IMR-90 (cell line): ENCODE measurements around the gene GRM6. TPM values are rescaled to one million over a fixed set of nuclear protein-coding genes. Genes with fewer than 3 reads are reported as not detected.

Experiments used
- ATAC-seq: fragments of 200-7000 bp; cut with Tn5 transposase; 2 replicates; pipeline ENCODE4 v1.9.1; 2020; ENCODE audit warnings: low read depth, mild to moderate bottlenecking, moderate library complexity
- BruUV-seq: library from RNA; stranded (reverse); fragments of 400-500 nt; replicated peaks from 2 replicates; lab custom pipeline; 2021; lab: Mats Ljungman, UMichigan
- CTCF ChIA-PET: fragments of 300-600 bp; formaldehyde crosslinking; extraction: SDS; loops from one replicate; lab custom pipeline; 2021; ENCODE audit warnings: antibody characterized with exemption; lab: Yijun Ruan, JAX
- POLR2A ChIA-PET: fragments of 300-600 bp; sonication (Branson Sonifier 250); formaldehyde crosslinking; loops from one replicate; lab custom pipeline; 2022; ENCODE audit warnings: antibody characterized with exemption; ENCODE audit not compliant: unreplicated experiment; lab: Charles Lee
- DNase-seq: peaks from one replicate; pipeline ENCODE4 v3.0.0; 2013
- H2AFZ ChIP-seq: replicated peaks from 2 replicates; pipeline ENCODE3; 2013; ENCODE audit warnings: low read length, mild to moderate bottlenecking; ENCODE audit not compliant: poor library complexity
- H2AK5ac ChIP-seq: 2 replicates; pipeline ENCODE4 v1.6.1; 2013; ENCODE audit warnings: low read depth, low read length, inconsistent platforms
- H2AK9ac ChIP-seq: replicated peaks from 2 replicates; pipeline ENCODE3; 2013; ENCODE audit warnings: mild to moderate bottlenecking, low read depth, low read length, moderate library complexity; ENCODE audit not compliant: poor library complexity
- H2BK120ac ChIP-seq: 2 replicates; pipeline ENCODE4 v1.6.1; 2013; ENCODE audit warnings: low read depth, low read length, inconsistent platforms
- H2BK15ac ChIP-seq: 3 replicates; pipeline ENCODE4 v1.6.1; 2013; ENCODE audit warnings: low read depth, low read length, inconsistent platforms
- H2BK20ac ChIP-seq: 2 replicates; pipeline ENCODE4 v1.6.1; 2013; ENCODE audit warnings: low read depth, mild to moderate bottlenecking, inconsistent platforms, low read length, moderate library complexity
- H2BK5ac ChIP-seq: 2 replicates; pipeline ENCODE4 v1.6.1; 2013; ENCODE audit warnings: mild to moderate bottlenecking, low read depth, low read length, inconsistent platforms; ENCODE audit not compliant: poor library complexity, severe bottlenecking
- H3K14ac ChIP-seq: replicated peaks from 2 replicates; pipeline ENCODE4 v1.6.1; 2013; ENCODE audit warnings: low read depth, low read length, inconsistent platforms
- H3K18ac ChIP-seq: 2 replicates; pipeline ENCODE4 v1.6.1; 2013; ENCODE audit warnings: low read depth, low read length, control low read depth
- H3K23ac ChIP-seq: 2 replicates; pipeline ENCODE4 v1.6.1; 2013; ENCODE audit warnings: low read depth, low read length, inconsistent platforms
- H3K27ac ChIP-seq: 2 replicates; pipeline ENCODE4 v1.5.1; 2013; ENCODE audit warnings: mild to moderate bottlenecking, control low read depth, low read length; ENCODE audit not compliant: insufficient read depth
- H3K27me3 ChIP-seq: 2 replicates; pipeline ENCODE4 v1.6.1; 2013; ENCODE audit warnings: low read length; ENCODE audit not compliant: control insufficient read depth, insufficient read depth
- H3K36me3 ChIP-seq: 2 replicates; pipeline ENCODE4 v1.6.1; 2013; ENCODE audit warnings: low read length, mixed read lengths; ENCODE audit not compliant: control insufficient read depth, insufficient read depth
- H3K4ac ChIP-seq: 2 replicates; pipeline ENCODE4 v1.6.1; 2013; ENCODE audit warnings: low read depth, low read length, inconsistent platforms
- H3K4me1 ChIP-seq: 2 replicates; pipeline ENCODE4 v1.6.1; 2013; ENCODE audit warnings: low read length, mixed read lengths; ENCODE audit not compliant: control insufficient read depth, insufficient read depth
- H3K4me2 ChIP-seq: 2 replicates; pipeline ENCODE4 v1.6.1; 2013; ENCODE audit warnings: low read depth, mild to moderate bottlenecking, control low read depth, low read length, moderate library complexity
- H3K4me3 ChIP-seq: 2 replicates; pipeline ENCODE4 v1.5.1; 2013; ENCODE audit warnings: low read depth, mild to moderate bottlenecking, control low read depth, low read length, moderate library complexity; ENCODE audit not compliant: insufficient read depth
- H3K56ac ChIP-seq: 2 replicates; pipeline ENCODE4 v1.6.1; 2013; ENCODE audit warnings: low read length, inconsistent platforms; ENCODE audit not compliant: insufficient read depth; ENCODE audit errors: extremely low read depth
- H3K79me1 ChIP-seq, 2 experiments: 2 replicates each; pipeline ENCODE4 v1.6.1; 2013; ENCODE audit warnings: low read length in 2 of 2, inconsistent platforms in 1 of 2, low read depth in 1 of 2
- H3K9ac ChIP-seq: 2 replicates; pipeline ENCODE4 v1.6.1; 2013; ENCODE audit warnings: low read depth, low read length, control low read depth
- H3K9me1 ChIP-seq: 2 replicates; pipeline ENCODE4 v1.6.1; 2013; ENCODE audit warnings: low read length, inconsistent platforms; ENCODE audit not compliant: insufficient read depth
- H3K9me3 ChIP-seq: 2 replicates; pipeline ENCODE4 v1.6.1; 2013; ENCODE audit warnings: low read length; ENCODE audit not compliant: control insufficient read depth, insufficient read depth
- H4K20me1 ChIP-seq: 2 replicates; pipeline ENCODE4 v1.6.1; 2013; ENCODE audit warnings: low read length, inconsistent platforms; ENCODE audit not compliant: insufficient read depth
- H4K5ac ChIP-seq: 2 replicates; pipeline ENCODE4 v1.6.1; 2013; ENCODE audit warnings: mild to moderate bottlenecking, low read depth, low read length, control low read depth
- H4K8ac ChIP-seq, 2 experiments: 2 replicates each; pipeline ENCODE4 v1.6.1; 2013; ENCODE audit warnings: low read depth in 2 of 2, low read length in 2 of 2, control low read depth in 1 of 2, inconsistent platforms in 1 of 2
- H4K91ac ChIP-seq: 2 replicates; pipeline ENCODE4 v1.6.1; 2013; ENCODE audit warnings: low read depth, low read length, inconsistent platforms; ENCODE audit not compliant: insufficient read depth
- CEBPB ChIP-seq: IDR thresholded peaks from 2 replicates; pipeline ENCODE4 v1.6.1; 2012; ENCODE audit warnings: low read depth, low read length, improper control_type of control experiment
- POLR2A ChIP-seq: IDR thresholded peaks from 2 replicates; pipeline ENCODE4 v1.6.1; 2012; ENCODE audit warnings: mild to moderate bottlenecking, low read depth, low read length
- RFX5 ChIP-seq: IDR thresholded peaks from 2 replicates; pipeline ENCODE4 v1.8.0; 2012; ENCODE audit warnings: low read depth, mild to moderate bottlenecking, low read length, moderate library complexity
- WGBS, 2 experiments: methylation state at CpG; one replicate each; pipeline versions ENCODE4 v1.1.5 to v1.1.7; 2013; ENCODE audit warnings: missing lambda C conversion rate in 2 of 2; ENCODE audit not compliant: insufficient read length in 1 of 2; ENCODE audit errors: extremely low coverage in 2 of 2; 5-methylcytosine and 5-hydroxymethylcytosine counted together
- dilution Hi-C: fragments of 300-500 bp; cut with HindIII; formaldehyde crosslinking; loops from one replicate; pipeline ENCODE4 v1.14.3; 2018; ENCODE audit warnings: low sequenced_read_pairs; ENCODE audit not compliant: unreplicated experiment
- in situ Hi-C: fragments of 300-500 bp; cut with MboI; formaldehyde crosslinking; loops from 3 replicates; pipeline ENCODE4 v1.14.3; 2019; ENCODE audit warnings: low sequenced_read_pairs, inconsistent platforms, mixed read lengths
- intact Hi-C: fragments of 100-400 bp; cut with micrococcal nuclease; formaldehyde crosslinking; loops from 2 replicates; pipeline ENCODE4 v1.10.0; 2022
- polyA plus RNA-seq, 3 experiments: library from polyadenylated mRNA; depleted of rRNA; stranded (reverse); fragments of >200 nt; gene quantifications; 2 replicates each; pipeline ENCODE4 v1.2.3, GENCODE V29; 2012; ENCODE audit warnings: low replicate concordance in 1 of 3
- total RNA-seq: library from RNA; depleted of rRNA; stranded (reverse); fragments of >200 nt; gene quantifications from 2 replicates; pipeline ENCODE4 v1.2.3, GENCODE V29; 2012
- TF ChIP-seq, protein P1 (sequence below): fragments of 150-350 bp; IDR thresholded peaks from 2 replicates; pipeline ENCODE4 v1.6.1; 2017; ENCODE audit warnings: mild to moderate bottlenecking, antibody characterized with exemption, low read length, low read depth

The GRM6 gene
- total and polyA plus RNA-seq, 2 of the 4 experiments (the other 2 are of a cell fraction): not detected

DNA sequence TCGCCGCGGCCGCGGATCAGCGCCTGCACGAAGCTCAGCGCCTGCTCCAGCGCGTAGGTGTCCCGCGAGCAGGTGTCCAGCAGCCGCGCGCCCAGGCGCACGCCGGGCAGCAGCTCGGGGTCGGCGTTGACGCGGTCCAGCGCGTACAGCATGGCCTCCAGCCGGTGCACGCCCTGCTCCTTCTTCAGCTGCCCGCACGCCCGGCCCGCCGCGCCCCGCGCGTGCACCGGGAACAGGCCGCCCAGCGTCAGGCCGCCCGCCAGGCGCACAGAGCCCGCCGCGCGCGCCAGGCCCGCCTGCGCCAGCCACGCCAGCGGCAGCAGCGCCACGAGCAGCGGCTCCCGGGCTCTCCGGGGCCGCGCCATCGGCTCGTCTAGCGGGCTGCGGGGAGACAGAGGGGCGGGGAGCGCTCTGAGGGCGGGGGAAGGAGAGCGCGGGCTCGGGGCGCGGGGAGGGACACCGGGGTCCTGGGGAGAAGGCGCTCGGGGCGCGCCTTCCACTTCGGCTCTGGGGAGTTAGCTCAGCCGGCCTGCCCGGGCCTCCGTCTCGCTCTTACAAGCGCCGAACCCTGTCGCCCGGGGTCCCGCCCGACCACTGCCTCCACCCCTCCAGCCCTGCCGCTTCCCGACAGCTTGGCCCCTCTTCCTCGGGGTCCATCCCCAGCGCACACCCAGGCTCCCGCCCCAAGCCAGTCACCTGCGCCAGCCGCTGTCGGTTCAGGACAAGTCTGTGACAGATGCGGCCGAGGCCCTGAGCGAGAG is at the start of gene GRM6 (continued):
- TF ChIP-seq, protein P1, sequence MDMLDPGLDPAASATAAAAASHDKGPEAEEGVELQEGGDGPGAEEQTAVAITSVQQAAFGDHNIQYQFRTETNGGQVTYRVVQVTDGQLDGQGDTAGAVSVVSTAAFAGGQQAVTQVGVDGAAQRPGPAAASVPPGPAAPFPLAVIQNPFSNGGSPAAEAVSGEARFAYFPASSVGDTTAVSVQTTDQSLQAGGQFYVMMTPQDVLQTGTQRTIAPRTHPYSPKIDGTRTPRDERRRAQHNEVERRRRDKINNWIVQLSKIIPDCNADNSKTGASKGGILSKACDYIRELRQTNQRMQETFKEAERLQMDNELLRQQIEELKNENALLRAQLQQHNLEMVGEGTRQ: no peak

DNA sequence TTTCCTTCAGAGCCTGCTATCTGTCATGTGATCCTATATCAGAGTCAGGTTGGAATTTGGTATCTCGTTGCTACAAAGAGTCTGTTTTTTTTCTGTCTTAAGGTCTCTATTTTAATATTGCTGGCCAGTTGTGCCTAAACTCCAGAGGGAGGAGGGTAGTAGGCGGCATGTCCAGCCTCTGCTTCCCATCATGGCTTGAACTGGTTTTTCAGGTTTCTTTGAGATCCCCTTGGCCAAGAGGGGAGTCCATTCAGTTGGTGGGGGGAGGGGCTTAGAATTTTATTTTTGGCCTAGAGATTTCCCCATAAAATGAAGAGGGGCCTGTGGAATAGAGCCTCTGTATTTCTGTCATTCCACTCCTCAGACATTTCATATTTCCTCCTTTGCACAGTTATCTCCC is 49.6 kb upstream of the GRM6 start:
- DNase-seq: no peak
- no peak overlapping the region for H3K18ac ChIP-seq
- TF ChIP-seq POLR2A: no peak
- no peak for TF ChIP-seq CEBPB
- TF ChIP-seq RFX5: no peak
- CTCF ChIA-PET: no interaction called here
- no peak overlapping the region for H3K27ac ChIP-seq
- ATAC-seq: no peak
- H3K79me1 ChIP-seq: no peaks in the 10 kb centered on the region
- H4K91ac ChIP-seq: no peak overlapping the region
- in situ Hi-C loops: no loop called here
- no CpG with 5 or more reads among the region's 2 CpGs for WGBS, 2 experiments
- H2BK120ac ChIP-seq: no peak overlapping the region
- H4K20me1 ChIP-seq: no peaks in the 10 kb centered on the region
- H3K4ac ChIP-seq: no peak overlapping the region
- intact Hi-C loops: no loop called here
- no peak overlapping the region for H2AK5ac ChIP-seq
- H2AK9ac ChIP-seq: no peak overlapping the region
- no peak overlapping the region for H3K9ac ChIP-seq
- H2AFZ ChIP-seq: no peak overlapping the region
- H4K8ac ChIP-seq: no peak overlapping the region
- H3K4me3 ChIP-seq: no peak overlapping the region
- no peak overlapping the region for H3K23ac ChIP-seq
- H3K14ac ChIP-seq: no peak overlapping the region
- no peak overlapping the region for H3K4me2 ChIP-seq
- BruUV-seq: no TSS peak
- POLR2A ChIA-PET: no interaction called here
- peaks cover 7% of the 10 kb centered on the region; the same call in 1 of the 2 replicates for H3K9me3 ChIP-seq
- no peak overlapping the region for H2BK5ac ChIP-seq
- H2BK20ac ChIP-seq: no peak overlapping the region
- no peak overlapping the region for H4K5ac ChIP-seq
- H3K36me3 ChIP-seq: no peaks in the 10 kb centered on the region
- H3K4me1 ChIP-seq: no peaks in the 10 kb centered on the region
- H3K27me3 ChIP-seq: no peaks in the 10 kb centered on the region
- no peaks in the 10 kb centered on the region for H3K9me1 ChIP-seq
- dilution Hi-C loops: no loop called here
- no peak overlapping the region for H2BK15ac ChIP-seq
- H3K56ac ChIP-seq: no peak overlapping the region
